ENCODE data around the gene BMPR1A.

The BMPR1A gene

GRCh38 chr10:86955501-86956194, 199.2 kb downstream of the BMPR1A start:
- DNase-seq (ENCODE audit: low read depth in 2 of 2), result no peak

- DNase-seq (ENCODE audit: low read depth in 2 of 2), result no peak
Observed at GRCh38 chr10:86956195-86956847, 199.9 kb downstream of the BMPR1A start.

- DNase-seq (ENCODE audit: low read depth in 2 of 2), result no peak
Observed at GRCh38 chr10:86956848-86957448, 200.5 kb downstream of the BMPR1A start.

- DNase-seq (ENCODE audit: low read depth in 2 of 2), result no peak
Observed at GRCh38 chr10:86957471-86958115, 201.2 kb downstream of the BMPR1A start, which contains the start of gene MMRN2. Gene MMRN2, minus strand, starts transcription at chr10:86957615. Its CDS starts 74 bp downstream, at chr10:86957541.

GRCh38 chr10:86958116-86958900, 201.9 kb downstream of the BMPR1A start, which contains the start of gene SNCG:
Gene SNCG, plus strand, starts transcription at chr10:86958599. Its CDS starts 99 bp downstream, at chr10:86958698.
- no peak for DNase-seq (ENCODE audit: low read depth in 2 of 2)

- DNase-seq (ENCODE audit: low read depth in 2 of 2), result no peak
Observed at GRCh38 chr10:86958901-86959736, 202.7 kb downstream of the BMPR1A start.

DNA sequence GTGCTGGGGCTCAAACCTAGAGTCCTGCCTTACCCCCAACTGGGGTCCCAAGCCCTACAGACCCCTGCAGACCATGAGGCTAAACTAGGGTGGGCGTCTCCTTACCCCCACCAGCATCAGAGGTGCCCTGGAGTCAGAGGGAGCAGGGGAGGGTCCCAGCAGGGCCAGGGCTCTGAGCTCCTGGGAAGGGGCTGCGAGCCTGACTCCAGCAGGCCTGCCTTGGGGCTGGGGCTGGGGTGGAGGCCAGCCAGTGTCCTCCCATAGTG, 203.3 kb downstream of the BMPR1A start:
- DNase-seq (ENCODE audit: low read depth in 2 of 2), result no peak

DNA sequence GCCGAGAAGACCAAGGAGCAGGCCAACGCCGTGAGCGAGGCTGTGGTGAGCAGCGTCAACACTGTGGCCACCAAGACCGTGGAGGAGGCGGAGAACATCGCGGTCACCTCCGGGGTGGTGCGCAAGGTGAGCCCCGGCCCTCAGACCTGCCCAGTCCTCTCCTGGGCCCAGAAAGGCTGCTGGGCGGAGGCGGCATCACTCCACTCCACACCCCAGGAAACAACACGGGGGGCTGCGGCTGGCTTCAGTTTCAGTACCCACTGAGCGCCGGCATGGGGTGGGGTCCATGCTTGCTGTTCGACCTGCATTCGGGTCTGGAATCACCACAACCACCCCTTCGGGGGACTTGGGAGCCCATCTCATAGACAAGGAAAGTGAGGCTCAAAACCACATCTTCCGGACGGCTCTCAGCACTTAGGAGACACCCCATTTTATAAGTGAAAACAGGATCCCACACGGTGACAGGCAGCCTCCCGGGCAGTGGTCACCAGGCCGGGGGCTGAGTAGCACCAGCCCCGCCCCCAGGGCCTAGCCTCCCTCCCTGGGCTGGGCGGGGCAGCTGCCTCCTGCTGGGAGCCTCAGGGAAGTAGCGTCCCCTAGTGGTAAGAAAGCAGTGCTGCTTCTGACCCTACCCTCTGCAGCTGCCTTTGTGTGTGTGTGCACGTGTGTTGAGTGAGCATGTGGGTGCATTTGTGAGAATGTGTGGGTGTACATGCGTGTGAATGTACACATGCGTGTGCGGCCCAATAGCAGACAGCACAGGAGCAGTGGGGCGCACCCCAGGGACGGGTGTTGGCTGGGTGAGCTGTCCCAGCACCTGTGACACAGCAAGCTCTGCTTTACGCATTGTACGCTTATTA, 203.8 kb downstream of the BMPR1A start:
- DNase-seq (ENCODE audit: low read depth in 2 of 2), result no peak

GRCh38 chr10:86960863-86961434, 204.5 kb downstream of the BMPR1A start:
- no peak for DNase-seq (ENCODE audit: low read depth in 2 of 2)

GRCh38 chr10:86961481-86962091, 205.2 kb downstream of the BMPR1A start:
- no peak for DNase-seq (ENCODE audit: low read depth in 2 of 2)

- DNase-seq (ENCODE audit: low read depth in 2 of 2), result no peak
Observed at GRCh38 chr10:86962136-86962980, 205.9 kb downstream of the BMPR1A start.

GRCh38 chr10:86962981-86963310, 206.5 kb downstream of the BMPR1A start:
- no peak for DNase-seq (ENCODE audit: low read depth in 2 of 2)

DNA sequence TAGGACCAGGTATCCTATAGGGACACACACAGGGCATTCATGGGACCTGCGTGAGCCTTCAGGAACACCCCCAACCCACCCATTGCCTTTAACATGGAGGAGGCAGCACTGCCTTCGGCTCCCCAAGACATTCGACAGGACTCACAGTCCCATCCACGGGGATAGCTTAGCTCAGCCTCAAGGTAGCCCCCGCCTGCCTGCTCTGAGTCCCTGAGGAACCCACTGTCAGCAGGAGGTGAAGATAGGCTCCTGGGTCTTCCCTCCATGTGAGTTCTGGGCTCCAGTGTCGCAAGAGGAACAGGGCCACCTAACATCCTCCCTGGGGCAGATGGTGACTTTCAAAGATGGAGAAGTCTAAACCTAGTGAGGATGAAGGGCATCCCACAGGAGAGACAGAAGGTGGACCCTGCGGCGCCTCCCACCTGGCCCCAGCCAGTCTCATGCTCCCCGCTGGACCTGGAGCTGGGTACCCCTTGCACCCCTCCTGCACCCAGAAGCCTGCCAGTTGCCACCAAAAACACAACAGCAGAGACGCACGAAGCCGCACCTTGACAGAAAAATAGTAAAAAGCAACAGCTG, 207.0 kb downstream of the BMPR1A start:
- DNase-seq (ENCODE audit: low read depth in 2 of 2), result no peak

DNA sequence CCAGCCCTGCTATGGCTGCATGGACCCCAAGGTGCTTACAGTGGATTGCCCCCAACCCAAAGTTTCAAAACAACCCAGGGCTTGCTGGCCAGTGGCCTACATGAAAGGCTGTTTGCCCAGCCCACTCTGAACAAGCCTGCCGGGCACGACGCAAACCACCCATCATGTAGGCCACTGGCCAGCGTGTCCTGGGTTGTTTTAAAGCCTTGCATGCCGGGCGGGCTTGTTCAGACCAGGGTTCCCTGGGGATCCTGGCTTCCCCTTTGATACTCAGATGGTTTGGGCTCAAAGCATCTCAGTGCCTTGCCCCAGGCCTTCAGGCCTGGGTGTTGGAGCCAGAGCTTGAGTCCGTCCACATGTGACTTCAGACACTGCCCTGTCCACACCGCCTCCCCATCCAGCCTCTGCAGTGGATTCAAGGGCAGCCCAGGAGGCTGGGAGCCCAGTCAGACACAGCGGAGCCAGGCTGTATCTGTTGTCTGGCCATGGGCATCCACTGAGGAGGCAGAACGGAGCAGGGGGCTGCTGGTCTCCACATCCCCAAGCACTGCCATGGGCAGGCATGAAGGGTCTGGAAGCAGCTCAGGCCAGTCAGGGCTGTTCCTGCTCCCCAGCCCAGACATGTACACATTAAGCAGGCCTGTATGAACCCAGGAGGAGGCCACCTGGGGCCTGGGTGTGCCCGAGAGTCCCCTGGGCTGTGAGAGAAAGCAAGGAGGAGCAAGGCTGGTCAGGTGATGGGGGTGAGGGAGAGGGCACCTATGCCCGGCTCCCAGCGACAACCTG, 207.8 kb downstream of the BMPR1A start:
- no peak for DNase-seq (ENCODE audit: low read depth in 2 of 2)

DNA sequence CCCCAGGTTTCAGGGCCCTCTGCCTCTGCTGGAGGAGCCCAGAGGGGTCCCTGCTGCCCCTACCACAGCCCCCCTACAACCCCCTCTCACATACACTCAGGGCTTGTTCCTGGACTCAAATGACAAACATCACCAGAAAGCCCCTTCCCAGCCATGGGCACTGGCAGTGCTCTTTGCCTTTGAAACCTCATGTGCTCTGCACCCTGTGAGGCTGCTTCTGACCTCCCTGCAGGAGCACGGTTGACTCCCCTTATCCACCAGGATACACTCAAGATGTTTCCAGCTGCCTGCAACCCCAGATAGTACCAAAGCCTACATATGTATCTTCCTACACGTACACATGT, 208.4 kb downstream of the BMPR1A start:
- DNase-seq (ENCODE audit: low read depth in 2 of 2), result no peak

- no peak for DNase-seq (ENCODE audit: low read depth in 2 of 2)
Observed at GRCh38 chr10:86965986-86966654, 209.7 kb downstream of the BMPR1A start.

DNA sequence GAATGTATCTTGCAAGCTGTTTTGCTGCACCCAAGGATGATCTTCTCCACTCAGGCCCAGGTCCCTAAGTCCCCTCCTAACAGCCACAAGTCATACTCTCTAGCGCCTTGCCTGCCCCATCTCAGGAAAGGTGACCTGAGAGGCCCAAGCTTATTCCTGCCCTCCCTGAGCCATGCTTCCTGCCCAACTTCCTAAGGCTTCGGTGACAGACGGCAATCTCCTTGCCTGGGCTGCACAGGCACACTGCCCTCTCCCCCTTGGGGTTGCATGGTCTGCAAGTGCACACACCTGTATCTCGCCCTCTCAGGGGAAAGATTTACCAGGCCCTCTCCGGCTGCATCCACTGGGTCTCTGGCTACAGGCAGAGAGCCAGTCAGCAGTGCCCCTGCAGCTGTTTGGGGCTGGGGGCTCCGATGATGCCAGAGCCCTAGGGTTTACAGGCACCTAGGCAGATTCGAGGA, 211.1 kb downstream of the BMPR1A start:
- DNase-seq (ENCODE audit: low read depth in 2 of 2), result no peak

Data from stimulated activated CD8-positive, alpha-beta memory T cell treated with anti-CD3 and anti-CD28 coated beads, Interleukin-7, amount 100 ng/mL, for 1 hour (primary cell).